GM19468 (cell line): ENCODE results near the gene CD81.

Experiments used
- ATAC-seq: cut with Tn5 transposase; IDR thresholded peaks from one replicate; pipeline ENCODE4 v1.9.1; 2021; ENCODE audit warnings: mild to moderate bottlenecking, moderate library complexity, moderate number of reproducible peaks; ENCODE audit not compliant: unreplicated experiment; ENCODE audit errors: extremely low read depth

Gene CD81

GRCh38 chr11:2400762-2401435 lies 23.8 kb downstream of the CD81 start:
- ATAC-seq = no peak

DNA sequence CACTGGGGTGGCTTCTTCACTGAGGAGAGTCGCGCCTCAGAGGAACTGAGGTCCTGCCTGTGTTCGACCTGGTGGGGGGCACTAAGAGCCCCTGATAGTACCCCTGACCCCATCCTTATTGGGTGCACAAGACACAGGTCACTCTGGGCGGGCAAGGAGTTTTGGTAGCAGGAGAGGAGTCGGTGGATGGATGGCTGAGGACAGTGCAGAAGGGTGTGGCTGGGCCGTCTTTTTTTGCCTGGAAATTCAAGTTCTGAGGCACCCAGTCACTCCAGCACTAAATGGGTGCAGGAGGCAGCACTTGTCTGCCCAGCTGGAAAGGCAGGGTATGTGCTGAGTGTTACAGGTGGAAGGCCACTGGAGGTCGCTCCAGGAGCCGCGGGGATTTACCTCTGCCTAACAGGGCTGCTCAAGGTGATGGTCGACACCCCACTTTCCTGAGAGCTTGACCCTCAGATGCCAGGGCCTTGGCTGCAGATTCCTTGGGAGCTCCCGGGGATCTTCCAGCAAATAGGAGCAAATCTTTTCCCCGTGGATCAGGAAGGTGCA lies 24.4 kb downstream of the CD81 start:
- no peak for ATAC-seq

GRCh38 chr11:2402106-2402505 lies 25.0 kb downstream of the CD81 start:
- no peak for ATAC-seq

- ATAC-seq = no peak
Measured at GRCh38 chr11:2402890-2403645, 26.0 kb downstream of the CD81 start.

GRCh38 chr11:2404735-2405196 lies 27.7 kb downstream of the CD81 start:
- ATAC-seq = no peak

DNA sequence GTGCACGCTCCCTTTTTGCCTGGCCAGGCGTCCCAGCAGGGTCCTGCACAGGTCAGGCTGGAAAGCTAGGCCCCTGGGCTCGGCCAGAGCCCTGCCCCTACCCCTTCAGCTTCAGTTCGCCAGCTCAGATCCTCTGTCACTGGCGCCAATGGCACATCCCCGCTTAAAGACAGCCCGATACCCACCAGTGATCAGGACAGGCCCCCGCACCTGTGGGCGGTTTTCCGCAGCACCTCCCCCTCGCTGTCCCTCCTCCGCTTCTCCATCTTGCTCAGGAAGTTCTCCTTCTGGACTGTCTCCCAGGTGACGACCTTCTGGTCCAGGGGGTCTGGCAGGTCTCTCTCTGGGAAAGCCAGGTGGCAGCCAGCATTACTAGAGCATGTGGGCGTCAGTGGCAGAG lies 29.3 kb downstream of the CD81 start:
- ATAC-seq = no peak

DNA sequence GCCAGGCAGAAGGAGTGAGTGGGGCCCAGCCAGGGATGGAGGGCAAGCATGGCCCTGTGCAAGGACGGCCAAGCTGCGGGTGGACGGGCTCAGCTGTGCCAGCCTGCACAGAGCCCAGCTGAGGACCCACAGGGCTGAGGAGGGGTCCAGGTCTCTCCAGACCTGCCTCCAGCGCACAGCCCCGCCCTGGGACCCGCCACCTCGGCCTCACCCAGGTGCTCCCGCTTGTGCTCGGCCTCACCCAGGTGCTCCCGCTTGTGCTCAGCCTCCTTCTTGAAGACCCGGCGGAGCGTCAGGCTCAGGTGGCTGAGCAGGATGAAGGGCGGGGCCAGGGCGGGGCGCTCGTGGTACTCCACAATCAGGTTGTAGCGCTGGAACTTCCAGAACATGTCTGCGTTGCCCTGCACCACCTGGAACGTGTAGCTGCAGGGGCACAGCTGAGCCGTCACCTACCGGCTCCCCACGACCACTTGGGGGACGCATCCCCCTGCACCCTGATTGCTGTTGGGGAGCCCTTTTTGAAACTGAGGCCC lies 29.8 kb downstream of the CD81 start:
- no peak for ATAC-seq

- ATAC-seq = no peak
Measured at GRCh38 chr11:2408671-2409070, 31.6 kb downstream of the CD81 start.

DNA sequence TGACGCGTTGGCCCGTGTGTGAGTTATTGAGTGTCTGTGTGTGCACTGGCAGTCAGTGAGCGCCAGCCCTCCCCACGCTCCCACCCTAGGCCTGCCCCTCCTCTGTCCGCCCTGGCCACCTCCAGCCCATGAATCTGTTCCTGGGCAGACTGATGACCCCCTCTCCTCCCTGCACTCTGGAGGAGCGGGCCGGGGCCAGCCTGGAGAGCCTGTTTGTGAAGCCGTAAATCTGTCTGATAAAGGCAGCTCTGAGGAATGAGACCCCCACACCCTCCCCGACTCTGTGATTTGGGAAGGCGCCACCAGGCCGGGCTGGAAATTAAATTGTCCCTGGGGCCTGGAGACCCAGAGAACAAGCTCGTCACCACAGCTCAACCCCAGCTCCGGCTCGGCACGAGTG lies 32.0 kb downstream of the CD81 start:
- ATAC-seq = no peak

GRCh38 chr11:2409611-2410468 lies 32.7 kb downstream of the CD81 start:
- no peak for ATAC-seq

- no peak for ATAC-seq
Measured at GRCh38 chr11:2410616-2411015, 33.5 kb downstream of the CD81 start.

- no peak for ATAC-seq
Measured at GRCh38 chr11:2411446-2412305, 34.6 kb downstream of the CD81 start.

GRCh38 chr11:2412323-2412722 lies 35.2 kb downstream of the CD81 start:
- no peak for ATAC-seq

DNA sequence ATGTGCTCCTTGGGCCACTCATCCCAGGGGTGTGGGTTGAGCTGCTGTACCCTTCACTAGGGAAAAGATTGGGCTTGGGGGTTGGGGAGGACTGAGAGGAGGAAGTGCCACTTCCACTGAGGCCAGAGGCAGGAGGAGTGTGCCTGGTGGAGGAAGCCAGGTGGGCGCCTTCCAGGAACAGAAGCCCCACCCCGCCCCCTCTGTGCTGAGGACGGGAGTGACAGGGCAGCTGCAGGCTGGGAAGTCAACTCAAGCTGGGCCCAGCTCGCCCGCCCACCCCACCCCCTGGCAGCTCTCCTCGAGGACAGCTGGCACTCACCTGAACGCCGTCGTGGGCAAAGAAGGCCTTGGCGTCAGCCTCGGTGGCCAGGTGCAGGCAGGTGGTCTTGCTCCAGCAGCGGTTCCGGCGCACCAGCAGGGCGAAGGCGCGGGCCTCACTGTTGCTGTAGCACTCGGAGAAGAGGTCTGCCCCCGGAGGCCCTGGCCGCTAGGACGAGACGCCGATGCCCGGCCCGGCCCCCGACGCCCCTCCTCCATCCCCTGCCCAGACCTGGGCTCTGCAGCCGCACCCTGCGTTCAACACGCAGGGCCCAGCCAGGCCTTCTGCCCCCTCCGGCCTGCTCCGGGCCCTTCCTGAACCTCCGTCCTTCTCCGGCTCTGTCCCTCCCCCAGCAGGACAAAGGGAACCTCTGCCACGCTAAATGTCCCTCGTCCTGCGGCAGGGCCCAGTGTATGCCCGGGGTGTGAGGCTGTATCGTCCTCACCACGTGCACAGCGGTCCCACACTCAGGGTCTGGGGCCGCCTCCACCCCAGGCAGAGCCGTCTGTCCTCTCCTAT lies 36.9 kb downstream of the CD81 start:
- ATAC-seq = no peak

- no peak for ATAC-seq
Measured at GRCh38 chr11:2414616-2415015, 37.5 kb downstream of the CD81 start.

GRCh38 chr11:2415171-2415570 lies 38.1 kb downstream of the CD81 start:
- no peak for ATAC-seq

GRCh38 chr11:2415601-2416380 lies 38.7 kb downstream of the CD81 start:
- no peak for ATAC-seq

GRCh38 chr11:2416765-2417164 lies 39.7 kb downstream of the CD81 start:
- no peak for ATAC-seq
